Measurements from ENCODE around the gene ASPM.
"Not testable (repeated sequence)": the region's sequence is repeated elsewhere in the genome, so short reads cannot be mapped to it uniquely, and the experiment has no call there.

ASPM gene

DNA sequence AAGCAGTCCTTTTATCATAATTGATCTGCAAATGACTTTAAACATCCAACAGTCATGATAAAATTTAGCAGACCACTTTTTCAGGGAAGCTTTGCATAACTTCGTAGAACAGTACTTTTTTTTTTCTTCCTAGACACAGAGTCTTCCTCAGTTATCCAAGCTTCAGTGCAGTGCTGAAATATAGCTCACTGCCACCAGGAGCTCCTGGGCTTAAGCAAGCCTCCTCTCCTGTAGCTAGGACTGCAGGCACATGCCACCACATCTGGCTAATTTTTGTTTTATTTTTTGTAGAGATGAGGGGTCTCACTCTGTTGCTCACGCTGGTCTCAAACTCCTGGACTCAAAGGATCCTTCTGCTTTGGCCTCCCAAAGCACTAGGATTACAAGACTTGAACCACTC, 83.3 kb downstream of the ASPM start:
- Histone ChIP-seq H3K27ac (ENCODE audit: low read depth, low read length) (no peak overlapping the region), H3K4me3 (ENCODE audit: low read depth in 1 of 5, low read length in 5 of 5) (no peak overlapping the region), H3K27me3 (ENCODE audit: control insufficient read depth in 5 of 5, insufficient read depth in 4 of 5, low read length in 5 of 5) (no peaks in the 10 kb centered on the region), H3K9me3 (ENCODE audit: control insufficient read depth in 5 of 5, low read length in 5 of 5) (no peaks in the 10 kb centered on the region), H3K9ac (ENCODE audit: low read length in 5 of 5) (no peak overlapping the region), H3K36me3 (ENCODE audit: control insufficient read depth in 5 of 5, insufficient read depth in 5 of 5, low read length in 5 of 5) (no peaks in the 10 kb centered on the region), H3K4me1 (ENCODE audit: control insufficient read depth in 5 of 5, insufficient read depth in 5 of 5, low read length in 5 of 5) (no peaks in the 10 kb centered on the region)

DNA sequence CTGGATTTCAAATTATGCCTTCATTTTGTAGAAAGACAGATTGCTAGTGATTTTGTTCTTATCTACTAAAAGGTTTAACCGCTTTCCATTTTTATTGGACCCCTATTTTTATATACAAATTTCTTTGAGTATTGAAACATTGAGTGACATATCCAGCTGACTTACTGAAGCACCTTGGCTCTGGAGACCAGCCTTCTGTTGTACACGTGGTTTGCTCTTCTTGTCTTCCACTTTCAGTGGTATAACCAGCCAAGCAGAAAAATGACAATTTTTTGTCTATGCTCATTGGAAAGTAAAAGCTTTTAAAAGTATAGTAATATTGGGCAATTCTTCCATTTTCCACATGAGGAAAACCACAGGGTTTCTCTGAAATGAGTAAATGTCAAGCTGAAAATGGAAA, 83.8 kb downstream of the ASPM start:
- no peaks in the 10 kb centered on the region for H3K4me1 ChIP-seq (ENCODE audit: control insufficient read depth in 5 of 5, insufficient read depth in 5 of 5, low read length in 5 of 5)
- no peaks in the 10 kb centered on the region for H3K27me3 ChIP-seq (ENCODE audit: control insufficient read depth in 5 of 5, insufficient read depth in 4 of 5, low read length in 5 of 5)

DNA sequence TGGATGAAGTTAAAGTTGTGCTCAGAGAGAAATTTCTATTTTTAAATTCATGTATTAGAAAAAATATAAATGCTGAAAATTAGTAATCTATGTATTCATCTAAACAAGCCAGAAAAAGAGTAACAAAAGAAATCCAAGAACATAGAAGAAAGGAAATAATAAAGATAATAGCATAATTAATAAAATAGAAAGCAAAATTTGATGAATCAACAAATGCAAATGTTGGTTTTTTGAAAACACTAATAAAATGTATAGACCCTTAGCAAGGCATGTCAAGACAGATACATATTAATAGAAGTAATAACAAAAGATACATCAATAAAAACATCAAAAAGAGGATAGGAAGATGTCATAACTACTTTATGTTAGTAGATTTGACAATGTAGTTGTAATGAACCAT, 97.4 kb downstream of the ASPM start:
- Histone ChIP-seq H3K27me3 (ENCODE audit: control insufficient read depth in 5 of 5, insufficient read depth in 4 of 5, low read length in 5 of 5) (no peaks in the 10 kb centered on the region), H3K4me1 (ENCODE audit: control insufficient read depth in 5 of 5, insufficient read depth in 5 of 5, low read length in 5 of 5) (no peaks in the 10 kb centered on the region), H3K9ac (ENCODE audit: low read length in 5 of 5) (no peak overlapping the region), H3K27ac (ENCODE audit: low read depth, low read length) (no peak overlapping the region), H3K36me3 (ENCODE audit: control insufficient read depth in 5 of 5, insufficient read depth in 5 of 5, low read length in 5 of 5) (no peaks in the 10 kb centered on the region), H3K9me3 (ENCODE audit: control insufficient read depth in 5 of 5, low read length in 5 of 5) (no peaks in the 10 kb centered on the region), H3K4me3 (ENCODE audit: low read depth in 1 of 5, low read length in 5 of 5) (no peak overlapping the region)

More for the DNA sequence above, 83.8 kb downstream of the ASPM start:
- no peaks in the 10 kb centered on the region for H3K9me3 ChIP-seq (ENCODE audit: control insufficient read depth in 5 of 5, low read length in 5 of 5)
- H3K27ac ChIP-seq (ENCODE audit: low read depth, low read length), result no peak overlapping the region
- no peak overlapping the region for H3K9ac ChIP-seq (ENCODE audit: low read length in 5 of 5)
- H3K36me3 ChIP-seq (ENCODE audit: control insufficient read depth in 5 of 5, insufficient read depth in 5 of 5, low read length in 5 of 5), result no peaks in the 10 kb centered on the region
- no peak overlapping the region for H3K4me3 ChIP-seq (ENCODE audit: low read depth in 1 of 5, low read length in 5 of 5)

DNA sequence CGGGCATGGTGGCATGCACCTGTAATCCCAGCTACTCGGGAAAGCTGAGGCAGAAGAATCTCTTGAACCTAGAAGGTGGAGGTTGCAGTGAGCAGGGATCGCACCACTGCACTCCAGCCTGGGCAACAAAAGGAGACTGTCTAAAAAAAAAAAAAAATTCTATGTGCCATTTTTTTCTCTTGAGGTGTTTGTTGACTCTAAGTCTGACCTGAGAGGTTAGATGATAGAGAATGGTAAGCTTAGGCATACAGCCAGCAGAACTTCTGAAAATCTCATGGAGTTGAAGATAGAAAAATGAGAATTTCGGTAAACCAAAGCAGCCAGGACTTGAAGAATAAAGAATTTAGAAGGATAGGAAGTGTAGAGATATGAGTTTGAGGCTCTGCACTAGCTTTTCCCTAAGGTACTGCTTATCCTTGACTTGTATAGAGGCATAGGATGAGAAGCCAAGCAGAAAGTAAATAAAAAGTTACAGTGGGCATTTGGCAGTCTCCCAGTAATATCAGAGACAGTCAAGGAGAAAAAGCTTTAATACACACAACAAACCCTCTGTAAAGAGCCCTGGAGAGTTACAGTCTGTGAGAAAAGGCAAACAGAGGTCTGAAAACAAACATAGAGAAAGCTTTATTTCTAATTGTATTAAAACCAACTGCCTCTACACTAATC, 103.7 kb downstream of the ASPM start:
- no peak overlapping the region for H3K27ac ChIP-seq (ENCODE audit: low read depth, low read length)
- no peaks in the 10 kb centered on the region for H3K36me3 ChIP-seq (ENCODE audit: control insufficient read depth in 5 of 5, insufficient read depth in 5 of 5, low read length in 5 of 5)
- H3K9me3 ChIP-seq (ENCODE audit: control insufficient read depth in 5 of 5, low read length in 5 of 5), result no peaks in the 10 kb centered on the region
- no peaks in the 10 kb centered on the region for H3K27me3 ChIP-seq (ENCODE audit: control insufficient read depth in 5 of 5, insufficient read depth in 4 of 5, low read length in 5 of 5)
- H3K4me3 ChIP-seq (ENCODE audit: low read depth in 1 of 5, low read length in 5 of 5), result no peak overlapping the region
- no peak overlapping the region for H3K9ac ChIP-seq (ENCODE audit: low read length in 5 of 5)
- no peaks in the 10 kb centered on the region for H3K4me1 ChIP-seq (ENCODE audit: control insufficient read depth in 5 of 5, insufficient read depth in 5 of 5, low read length in 5 of 5)

DNA sequence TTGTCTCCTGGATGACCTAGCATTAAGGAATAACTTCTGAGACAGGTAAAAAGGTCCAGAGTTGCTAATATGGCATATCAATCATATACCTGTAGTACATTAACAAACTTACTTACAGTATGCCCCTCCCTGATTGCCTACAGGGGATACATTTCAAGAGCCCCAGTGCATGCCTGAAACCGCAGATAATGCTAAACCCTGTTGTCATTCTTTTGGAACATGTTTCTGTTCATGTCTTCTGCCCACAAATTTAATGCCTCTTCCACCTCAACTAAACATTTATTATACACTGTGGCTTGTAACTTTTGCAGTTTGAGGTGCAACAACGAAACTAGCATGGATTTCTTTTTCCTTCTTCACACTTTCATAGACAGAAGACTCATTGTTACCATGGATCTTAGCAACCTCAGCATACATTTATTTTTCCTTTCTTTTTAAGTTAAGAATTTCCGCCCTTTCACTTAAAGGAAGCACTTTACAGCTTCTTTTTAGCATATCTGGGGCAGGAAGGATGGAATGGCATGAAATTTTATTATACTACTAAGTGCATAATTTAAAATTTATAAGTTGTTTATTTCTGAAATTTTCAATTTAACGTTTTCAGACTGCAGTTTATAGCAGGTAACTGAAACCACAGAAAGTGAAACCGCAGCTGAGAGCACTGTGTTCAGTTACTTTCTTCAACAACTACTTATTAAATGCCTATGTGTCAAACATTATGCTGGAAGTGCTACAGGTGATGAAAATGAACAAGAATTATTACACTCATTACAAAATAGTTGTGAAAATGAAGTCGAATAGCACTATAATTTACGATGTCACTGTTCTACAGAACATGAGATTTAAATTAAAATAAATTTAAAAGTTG, 104.7 kb downstream of the ASPM start:
- Histone ChIP-seq H3K9ac (ENCODE audit: low read length in 5 of 5) (no peak overlapping the region), H3K4me1 (ENCODE audit: control insufficient read depth in 5 of 5, insufficient read depth in 5 of 5, low read length in 5 of 5) (no peaks in the 10 kb centered on the region), H3K9me3 (ENCODE audit: control insufficient read depth in 5 of 5, low read length in 5 of 5) (no peaks in the 10 kb centered on the region), H3K36me3 (ENCODE audit: control insufficient read depth in 5 of 5, insufficient read depth in 5 of 5, low read length in 5 of 5) (no peaks in the 10 kb centered on the region), H3K27me3 (ENCODE audit: control insufficient read depth in 5 of 5, insufficient read depth in 4 of 5, low read length in 5 of 5) (no peaks in the 10 kb centered on the region), H3K4me3 (ENCODE audit: low read depth in 1 of 5, low read length in 5 of 5) (no peak overlapping the region), H3K27ac (ENCODE audit: low read depth, low read length) (no peak overlapping the region)

DNA sequence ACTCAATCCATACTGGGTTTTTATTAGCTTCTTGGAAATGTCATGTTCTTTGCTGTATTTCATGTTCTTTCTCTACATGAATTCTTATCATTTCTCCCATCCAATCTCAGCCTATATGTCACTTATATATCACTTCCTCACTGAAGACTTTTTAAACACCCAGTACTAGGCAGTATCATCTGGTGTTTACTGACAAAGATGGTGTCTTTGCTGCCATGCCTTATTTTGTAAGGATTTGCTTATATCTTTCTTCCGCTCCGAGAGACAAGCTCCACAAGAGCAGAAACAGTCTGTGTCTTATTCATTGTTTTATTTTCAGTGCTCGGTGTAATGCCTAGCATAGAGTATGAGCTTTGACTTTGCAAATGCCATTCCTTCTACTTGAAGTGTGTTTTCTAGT, 109.6 kb downstream of the ASPM start:
- H3K9ac ChIP-seq (ENCODE audit: low read length in 5 of 5), result no peak overlapping the region

DNA sequence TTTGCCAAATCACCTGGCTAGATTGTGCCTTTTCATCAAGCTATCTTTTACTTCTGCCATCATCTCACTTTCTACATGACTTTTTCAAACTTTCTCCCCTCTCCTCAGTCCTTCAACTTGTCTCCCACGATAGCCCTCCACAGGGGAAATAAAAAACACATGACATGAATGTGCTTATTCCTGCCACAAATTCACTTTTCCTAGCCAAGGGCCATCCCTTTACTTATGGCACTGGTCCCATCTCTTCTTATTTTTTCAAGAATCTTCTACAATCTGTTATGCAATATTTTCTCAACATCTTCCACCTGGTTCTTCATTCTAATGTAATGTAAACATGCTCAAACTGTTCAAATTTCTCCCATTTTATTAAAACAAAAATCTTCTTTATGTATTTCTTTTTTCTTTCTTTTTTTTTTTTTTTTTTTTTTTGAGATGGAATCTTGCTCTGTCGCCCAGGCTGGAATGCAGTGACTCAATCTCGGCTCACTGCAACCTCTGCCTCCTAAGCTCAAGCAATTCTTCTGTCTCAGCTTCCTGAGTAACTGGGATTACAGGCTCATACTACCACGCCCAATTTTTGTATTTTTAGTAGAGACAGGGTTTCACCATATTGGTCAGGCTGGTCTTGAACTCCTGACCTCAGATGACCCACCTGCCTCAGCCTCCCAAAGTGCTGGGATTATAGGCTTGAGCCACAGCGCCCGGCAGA, 111.7 kb downstream of the ASPM start:
- not testable (repeated sequence) for H3K9me3 ChIP-seq (ENCODE audit: control insufficient read depth in 5 of 5, low read length in 5 of 5); H3K4me3 ChIP-seq (ENCODE audit: low read depth in 1 of 5, low read length in 5 of 5); H3K4me1 ChIP-seq (ENCODE audit: control insufficient read depth in 5 of 5, insufficient read depth in 5 of 5, low read length in 5 of 5); H3K27me3 ChIP-seq (ENCODE audit: control insufficient read depth in 5 of 5, insufficient read depth in 4 of 5, low read length in 5 of 5); H3K9ac ChIP-seq (ENCODE audit: low read length in 5 of 5); H3K27ac ChIP-seq (ENCODE audit: low read depth, low read length); H3K36me3 ChIP-seq (ENCODE audit: control insufficient read depth in 5 of 5, insufficient read depth in 5 of 5, low read length in 5 of 5)

More for the DNA sequence above, 109.6 kb downstream of the ASPM start:
- Histone ChIP-seq H3K27me3 (ENCODE audit: control insufficient read depth in 5 of 5, insufficient read depth in 4 of 5, low read length in 5 of 5) (no peaks in the 10 kb centered on the region), H3K9me3 (ENCODE audit: control insufficient read depth in 5 of 5, low read length in 5 of 5) (no peaks in the 10 kb centered on the region), H3K36me3 (ENCODE audit: control insufficient read depth in 5 of 5, insufficient read depth in 5 of 5, low read length in 5 of 5) (no peaks in the 10 kb centered on the region), H3K27ac (ENCODE audit: low read depth, low read length) (no peak overlapping the region), H3K4me3 (ENCODE audit: low read depth in 1 of 5, low read length in 5 of 5) (no peak overlapping the region), H3K4me1 (ENCODE audit: control insufficient read depth in 5 of 5, insufficient read depth in 5 of 5, low read length in 5 of 5) (peaks cover 0 to 2% (median 0%) of the 10 kb centered on the region in 5 donors)
